Brain microvascular endothelial cell (primary cell): Measurements from ENCODE around the gene PFKFB3.
A peak's percentile ranks its signal among the peaks of the same experiment; 100 is the strongest.

Experiments used
- DNase-seq: peaks from one replicate; pipeline ENCODE4 v3.0.0-alpha.2; 2020
- H3K27ac ChIP-seq: fragments of 250-450 bp; sonication (Bioruptor Pico); 2 replicates; pipeline ENCODE4 v1.5.1; 2020; ENCODE audit warnings: mild to moderate bottlenecking, moderate library complexity
- H3K27me3 ChIP-seq: fragments of 250-450 bp; sonication (Bioruptor Pico); replicated peaks from 2 replicates; pipeline ENCODE4 v1.5.1; 2020; ENCODE audit warnings: mild to moderate bottlenecking
- H3K36me3 ChIP-seq: fragments of 250-450 bp; sonication (Bioruptor Pico); replicated peaks from 2 replicates; pipeline ENCODE4 v1.5.1; 2020; ENCODE audit warnings: mild to moderate bottlenecking
- H3K4me3 ChIP-seq: 2 replicates; pipeline ENCODE4 v1.5.1; 2011; ENCODE audit warnings: low read depth, mild to moderate bottlenecking, control low read depth, low read length, moderate library complexity
- in situ Hi-C: cut with HindIII; loops from 2 replicates; pipeline ENCODE4 v1.10.0; 2017; ENCODE audit warnings: low sequenced_read_pairs, low pct_ligation_motif_present
- TF ChIP-seq, protein P1 (sequence below): IDR thresholded peaks from 2 replicates; pipeline ENCODE4 v1.5.1; 2011; ENCODE audit warnings: low read depth, mild to moderate bottlenecking, moderate library complexity, low read length, control low read depth, inconsistent platforms; ENCODE audit errors: missing control alignments

The PFKFB3 gene

DNA sequence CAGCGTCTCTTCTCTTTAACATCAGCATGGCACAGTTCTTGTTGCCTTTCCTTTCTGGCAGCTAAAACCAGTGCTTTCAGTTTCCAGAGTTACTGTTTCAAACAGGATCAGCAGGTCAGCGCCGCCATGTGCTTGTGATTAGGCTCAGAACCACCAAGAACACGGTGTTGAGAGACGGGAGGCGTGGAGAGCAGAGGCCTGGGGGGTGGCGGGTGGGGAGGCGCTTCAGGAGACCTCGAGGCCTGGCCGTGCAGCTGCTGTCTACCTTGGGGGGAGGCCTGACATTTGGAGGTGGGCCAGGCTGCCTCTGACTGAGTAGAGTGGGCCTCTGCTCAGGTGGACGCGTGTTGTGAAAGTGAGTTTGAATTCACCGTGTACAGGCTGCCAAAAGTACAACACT, 22.0 kb downstream of the PFKFB3 start:
- TF ChIP-seq, protein P1, sequence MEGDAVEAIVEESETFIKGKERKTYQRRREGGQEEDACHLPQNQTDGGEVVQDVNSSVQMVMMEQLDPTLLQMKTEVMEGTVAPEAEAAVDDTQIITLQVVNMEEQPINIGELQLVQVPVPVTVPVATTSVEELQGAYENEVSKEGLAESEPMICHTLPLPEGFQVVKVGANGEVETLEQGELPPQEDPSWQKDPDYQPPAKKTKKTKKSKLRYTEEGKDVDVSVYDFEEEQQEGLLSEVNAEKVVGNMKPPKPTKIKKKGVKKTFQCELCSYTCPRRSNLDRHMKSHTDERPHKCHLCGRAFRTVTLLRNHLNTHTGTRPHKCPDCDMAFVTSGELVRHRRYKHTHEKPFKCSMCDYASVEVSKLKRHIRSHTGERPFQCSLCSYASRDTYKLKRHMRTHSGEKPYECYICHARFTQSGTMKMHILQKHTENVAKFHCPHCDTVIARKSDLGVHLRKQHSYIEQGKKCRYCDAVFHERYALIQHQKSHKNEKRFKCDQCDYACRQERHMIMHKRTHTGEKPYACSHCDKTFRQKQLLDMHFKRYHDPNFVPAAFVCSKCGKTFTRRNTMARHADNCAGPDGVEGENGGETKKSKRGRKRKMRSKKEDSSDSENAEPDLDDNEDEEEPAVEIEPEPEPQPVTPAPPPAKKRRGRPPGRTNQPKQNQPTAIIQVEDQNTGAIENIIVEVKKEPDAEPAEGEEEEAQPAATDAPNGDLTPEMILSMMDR = no peak

GRCh38 chr10:6225263-6225814, 22.6 kb downstream of the PFKFB3 start:
- TF ChIP-seq, protein P1 = no peak
- no peak overlapping the region for H3K4me3 ChIP-seq
- no peaks in the 10 kb centered on the region for H3K27me3 ChIP-seq
- peaks cover 77% of the 10 kb centered on the region for H3K36me3 ChIP-seq
- no peak for DNase-seq
- in situ Hi-C loops = no loop called here
- H3K27ac ChIP-seq = no peak overlapping the region

More for the DNA sequence above, 22.0 kb downstream of the PFKFB3 start:
- Histone ChIP-seq H3K4me3 (no peak overlapping the region), H3K27me3 (no peaks in the 10 kb centered on the region), H3K36me3 (peaks cover 80% of the 10 kb centered on the region), H3K27ac (no peak overlapping the region)
- no peak for DNase-seq
- in situ Hi-C loops = no loop called here

GRCh38 chr10:6226216-6226615, 23.5 kb downstream of the PFKFB3 start:
- peaks cover 69% of the 10 kb centered on the region for H3K36me3 ChIP-seq
- H3K27ac ChIP-seq = no peak overlapping the region
- H3K27me3 ChIP-seq = no peaks in the 10 kb centered on the region
- no peak overlapping the region for H3K4me3 ChIP-seq
- TF ChIP-seq, protein P1 = no peak
- in situ Hi-C loops = no loop called here
- no peak for DNase-seq

DNA sequence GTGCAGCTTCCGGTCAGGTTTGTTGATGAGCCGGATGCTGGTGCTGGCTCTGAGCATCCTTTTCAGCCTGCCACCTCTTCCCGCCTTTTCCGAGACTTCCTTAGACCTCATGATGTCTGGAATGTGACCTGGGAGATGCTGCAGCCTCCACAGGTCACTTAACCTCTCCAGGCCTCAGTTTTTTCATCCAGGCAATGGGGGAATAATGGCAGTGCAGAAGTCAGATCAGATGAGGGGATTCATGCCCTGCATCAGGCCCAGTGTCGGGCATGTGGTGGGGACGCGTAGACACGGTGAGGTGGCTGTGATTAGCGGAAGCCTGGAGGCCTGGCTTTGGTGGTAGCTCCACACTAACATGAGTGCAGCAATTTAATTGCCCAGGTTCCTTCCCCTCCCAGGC, 24.6 kb downstream of the PFKFB3 start:
- no peak for DNase-seq
- Histone ChIP-seq H3K27ac (no peak overlapping the region), H3K27me3 (no peaks in the 10 kb centered on the region), H3K4me3 (no peak overlapping the region), H3K36me3 (peaks cover 67% of the 10 kb centered on the region)
- TF ChIP-seq, protein P1 = no peak
- in situ Hi-C loops = no loop called here

- Histone ChIP-seq H3K27ac (peak overlapping the region; percentile 24), H3K4me3 (no peak overlapping the region), H3K36me3 (peaks cover 67% of the 10 kb centered on the region), H3K27me3 (no peaks in the 10 kb centered on the region)
- in situ Hi-C loops = no loop called here
- TF ChIP-seq, protein P1 = no peak
- DNase-seq = peak; percentile 74
These were observed 25.3 kb downstream of the PFKFB3 start for GRCh38 chr10:6228010-6228511.

- TF ChIP-seq, protein P1 = no peak
- no peak overlapping the region for H3K27ac ChIP-seq
- H3K4me3 ChIP-seq = no peak overlapping the region
- peaks cover 68% of the 10 kb centered on the region for H3K36me3 ChIP-seq
- DNase-seq = no peak
- H3K27me3 ChIP-seq = no peaks in the 10 kb centered on the region
- in situ Hi-C loops = no loop called here
These were observed 25.9 kb downstream of the PFKFB3 start for GRCh38 chr10:6228647-6229046.
